ENCODE results near the gene SLC12A2. TPM values are rescaled to one million over a fixed set of nuclear protein-coding genes. Genes with fewer than 3 reads are reported as not detected.

SLC12A2 gene
- total and polyA plus RNA-seq, 2 experiments from 2014 or later = 21.5 to 67.1 TPM

GRCh38 chr5:128109138-128109537, 25.6 kb downstream of the SLC12A2 start:
- Histone ChIP-seq H3K4me3 (no peak overlapping the region), H3K36me3 (replicated peaks; ENCODE audit: insufficient read depth, low read depth) (no peaks in the 10 kb centered on the region), H2AFZ (no peak overlapping the region), H3K27ac (no peak overlapping the region), H3K27me3 (no peaks in the 10 kb centered on the region), H3K9me2 (replicated peaks; ENCODE audit: insufficient read depth) (no peaks in the 10 kb centered on the region), H3K79me2 (peaks cover 68% of the 10 kb centered on the region), H3K4me1 (ENCODE audit: insufficient read depth) (no peaks in the 10 kb centered on the region), H3K9me3 (ENCODE audit: low read depth) (peaks cover 4% of the 10 kb centered on the region), H3K4me2 (no peak overlapping the region), H4K20me1 (ENCODE audit: insufficient read depth, poor library complexity, severe bottlenecking) (no peaks in the 10 kb centered on the region)
- TF ChIP-seq EZH2phosphoT487 (IDR thresholded peaks at IDR 0.05; ENCODE audit: low read depth, severe bottlenecking, unreplicated experiment) (no peak), CTCF (IDR thresholded peaks at IDR 0.05; ENCODE audit: poor library complexity) (no peak), EZH2 (IDR thresholded peaks at IDR 0.05; ENCODE audit: borderline replicate concordance) (no peak)
- DNase-seq (ENCODE audit: low spot score) = no peak
- WGBS (ENCODE audit: low lambda C conversion rate, missing lambda C conversion rate) = 97% methylated on average over 14 of the region's 14 CpGs

GRCh38 chr5:128109766-128110165, 26.2 kb downstream of the SLC12A2 start:
- no peak for DNase-seq (ENCODE audit: low spot score)
- Histone ChIP-seq H4K20me1 (ENCODE audit: insufficient read depth, poor library complexity, severe bottlenecking) (no peaks in the 10 kb centered on the region), H3K4me2 (no peak overlapping the region), H2AFZ (no peak overlapping the region), H3K9me3 (ENCODE audit: low read depth) (peaks cover 4% of the 10 kb centered on the region), H3K27me3 (no peaks in the 10 kb centered on the region), H3K4me1 (ENCODE audit: insufficient read depth) (no peaks in the 10 kb centered on the region), H3K4me3 (no peak overlapping the region), H3K36me3 (replicated peaks; ENCODE audit: insufficient read depth, low read depth) (no peaks in the 10 kb centered on the region), H3K9me2 (replicated peaks; ENCODE audit: insufficient read depth) (no peaks in the 10 kb centered on the region), H3K79me2 (peaks cover 61% of the 10 kb centered on the region), H3K27ac (no peak overlapping the region)
- no peak for TF ChIP-seq CTCF (IDR thresholded peaks at IDR 0.05; ENCODE audit: poor library complexity)
- TF ChIP-seq EZH2 (IDR thresholded peaks at IDR 0.05; ENCODE audit: borderline replicate concordance) = no peak
- TF ChIP-seq EZH2phosphoT487 (IDR thresholded peaks at IDR 0.05; ENCODE audit: low read depth, severe bottlenecking, unreplicated experiment) = no peak
- WGBS (ENCODE audit: low lambda C conversion rate, missing lambda C conversion rate) = 100% methylated on average over 1 of the region's 1 CpG

- WGBS (ENCODE audit: low lambda C conversion rate, missing lambda C conversion rate) = 96% methylated on average over 2 of the region's 2 CpGs
- Histone ChIP-seq H3K36me3 (replicated peaks; ENCODE audit: insufficient read depth, low read depth) (no peaks in the 10 kb centered on the region), H3K9me3 (ENCODE audit: low read depth) (peaks cover 4% of the 10 kb centered on the region), H3K9me2 (replicated peaks; ENCODE audit: insufficient read depth) (peaks cover 3% of the 10 kb centered on the region), H3K27me3 (no peaks in the 10 kb centered on the region), H4K20me1 (ENCODE audit: insufficient read depth, poor library complexity, severe bottlenecking) (no peaks in the 10 kb centered on the region), H3K4me1 (ENCODE audit: insufficient read depth) (no peaks in the 10 kb centered on the region), H3K4me3 (no peak overlapping the region), H3K27ac (no peak overlapping the region), H3K4me2 (no peak overlapping the region), H2AFZ (no peak overlapping the region), H3K79me2 (peaks cover 41% of the 10 kb centered on the region)
- no peak for DNase-seq (ENCODE audit: low spot score)
- no peak for TF ChIP-seq CTCF (IDR thresholded peaks at IDR 0.05; ENCODE audit: poor library complexity)
- no peak for TF ChIP-seq EZH2 (IDR thresholded peaks at IDR 0.05; ENCODE audit: borderline replicate concordance)
- no peak for TF ChIP-seq EZH2phosphoT487 (IDR thresholded peaks at IDR 0.05; ENCODE audit: low read depth, severe bottlenecking, unreplicated experiment)
Measured at GRCh38 chr5:128111818-128112448, 28.4 kb downstream of the SLC12A2 start.

All from hepatocyte (in vitro differentiated cells).